GM19238 (cell line): ENCODE data around the gene SLC1A1.

ENCODE experiments used
- DNase-seq: peaks from one replicate; pipeline ENCODE4 v3.0.0; 2011; ENCODE audit warnings: low spot score; ENCODE audit not compliant: insufficient read length

Gene SLC1A1

DNA sequence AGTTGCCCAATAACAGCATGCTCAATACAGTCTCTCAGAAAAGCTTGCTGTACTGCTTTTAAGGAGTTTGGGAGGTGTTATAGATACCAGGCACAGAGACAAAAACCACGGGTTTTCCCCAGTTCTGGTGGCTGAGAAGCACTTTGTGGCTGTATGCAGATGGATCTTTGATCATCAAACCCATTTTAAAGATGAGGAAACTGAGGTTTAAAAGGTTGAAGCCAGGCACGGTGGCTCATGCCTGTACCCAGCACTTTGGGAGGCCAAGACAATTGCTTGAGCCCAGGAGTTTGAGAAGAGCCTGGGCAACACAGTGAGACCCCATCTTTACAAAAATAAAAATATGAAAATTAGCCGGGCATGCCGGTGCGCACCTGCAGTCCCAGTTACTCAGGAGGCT is 125.5 kb downstream of the SLC1A1 start:
- no peak for DNase-seq

DNA sequence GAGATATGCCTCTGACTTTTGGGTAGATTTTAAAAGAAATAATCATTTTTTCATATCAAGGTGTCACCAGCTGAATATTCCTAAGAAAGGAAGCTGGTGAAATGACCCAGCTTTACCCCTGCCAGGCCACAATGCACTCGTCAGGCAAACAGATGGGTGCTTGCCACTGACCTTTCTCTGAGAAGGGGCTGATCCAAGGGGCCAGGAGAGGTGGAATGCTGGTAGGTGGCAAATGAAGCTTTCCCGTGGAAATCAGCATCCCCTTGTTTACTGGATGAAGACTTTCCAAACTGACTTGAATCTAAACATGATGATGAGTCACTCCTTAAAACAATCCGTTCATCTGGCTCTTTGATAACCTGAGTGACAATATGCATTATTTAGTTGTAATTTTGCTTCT is 127.5 kb downstream of the SLC1A1 start:
- DNase-seq = no peak

DNA sequence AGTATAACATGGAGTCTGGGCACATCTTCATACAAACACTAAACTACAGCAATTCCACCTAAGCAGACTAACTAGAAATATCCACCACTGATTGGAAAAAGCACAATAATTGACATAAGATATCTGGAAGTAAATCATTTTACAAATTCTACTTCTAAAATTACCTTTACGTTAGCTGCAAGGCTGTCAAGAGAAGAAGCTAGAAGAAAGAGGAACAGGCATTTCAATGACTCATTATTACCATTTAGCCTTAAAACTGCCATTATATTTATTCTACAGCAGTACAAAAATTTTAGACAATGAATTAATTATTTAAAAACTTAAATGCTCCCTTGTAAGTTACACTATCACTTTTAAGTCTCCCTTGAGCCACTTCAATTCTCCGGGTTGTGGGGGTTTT is 128.4 kb downstream of the SLC1A1 start:
- no peak for DNase-seq

DNA sequence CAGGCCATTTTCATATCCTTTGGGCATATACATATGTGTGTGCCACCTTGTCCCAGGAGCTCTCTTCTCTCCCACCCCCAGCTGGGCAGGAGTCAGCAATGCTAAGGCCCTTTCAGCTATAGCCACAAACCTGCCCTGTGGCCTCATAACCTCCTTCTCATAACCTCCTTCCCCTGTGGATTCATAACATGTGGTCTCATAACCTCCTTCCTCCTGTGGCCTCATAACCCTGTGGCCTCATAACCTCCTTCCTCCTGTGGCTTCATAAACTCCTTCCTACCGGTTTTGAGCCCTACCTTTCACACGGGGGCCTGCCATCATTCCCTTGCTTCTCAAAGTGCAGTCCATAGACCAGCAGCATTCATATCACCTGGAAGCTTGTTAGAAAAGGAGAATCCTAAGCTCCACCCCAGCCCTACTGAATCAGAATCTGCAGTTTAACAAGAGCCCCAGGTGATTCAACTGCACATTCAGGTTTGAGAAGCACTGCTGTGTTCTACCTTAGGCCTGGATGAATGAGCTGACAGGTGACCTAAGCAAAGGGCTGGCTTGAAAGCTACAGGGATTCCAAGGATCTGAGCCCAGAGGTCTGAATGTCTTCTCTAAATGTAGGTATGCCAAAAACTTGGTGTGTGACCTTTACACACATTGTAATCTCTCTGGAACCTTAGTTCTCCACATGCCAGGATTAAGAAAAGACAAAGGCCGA is 129.9 kb downstream of the SLC1A1 start:
- DNase-seq = no peak

DNA sequence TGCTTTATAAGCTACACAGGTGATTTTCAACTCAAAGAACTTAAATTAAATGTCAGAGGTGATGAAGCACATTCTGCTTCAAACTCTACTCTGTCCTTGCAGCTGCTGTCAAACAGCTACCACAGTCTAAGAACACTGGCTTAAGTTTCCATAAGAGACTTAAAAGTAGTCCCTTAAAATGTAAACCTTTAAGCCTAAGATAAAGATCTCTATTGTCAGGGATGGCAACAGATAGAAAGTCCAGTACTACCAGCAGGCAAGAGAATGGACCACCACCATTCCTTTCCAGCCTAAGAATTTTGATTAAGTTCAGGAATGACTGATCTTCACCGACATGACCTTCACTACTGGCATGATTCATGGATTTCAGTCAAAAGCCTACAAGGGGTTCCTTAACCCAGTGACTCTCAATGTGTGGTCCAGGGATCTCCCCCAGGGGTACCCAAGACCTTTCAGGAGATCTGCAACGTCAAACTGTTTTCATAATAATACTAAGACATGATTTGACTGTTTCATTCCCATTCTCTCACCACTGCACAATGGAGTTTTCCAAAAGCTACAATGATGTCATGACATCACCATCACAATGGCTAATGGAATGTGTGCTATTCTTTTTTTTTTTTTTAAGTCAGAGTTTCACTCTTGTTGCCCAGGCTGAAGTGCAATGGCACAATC is 130.8 kb downstream of the SLC1A1 start:
- no peak for DNase-seq

DNA sequence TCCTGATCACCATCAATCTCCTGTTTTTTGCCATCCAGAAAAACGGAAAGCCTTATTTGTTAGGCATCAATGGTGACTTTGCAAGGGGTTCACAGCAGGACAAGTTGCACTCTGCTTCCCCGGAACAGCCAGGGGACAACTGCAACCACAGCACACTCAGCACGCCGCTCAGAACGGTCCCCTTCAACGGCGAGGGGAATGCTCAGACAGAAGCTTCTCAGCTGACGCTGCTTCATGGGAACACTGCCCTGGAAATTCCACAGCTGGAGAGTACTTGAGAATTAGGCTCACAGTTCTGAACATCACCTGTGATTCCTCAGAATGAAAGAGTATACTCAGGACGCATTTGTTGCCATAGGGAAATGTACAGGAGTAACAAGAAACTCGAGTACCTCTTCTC is 131.7 kb downstream of the SLC1A1 start:
- no peak for DNase-seq

DNA sequence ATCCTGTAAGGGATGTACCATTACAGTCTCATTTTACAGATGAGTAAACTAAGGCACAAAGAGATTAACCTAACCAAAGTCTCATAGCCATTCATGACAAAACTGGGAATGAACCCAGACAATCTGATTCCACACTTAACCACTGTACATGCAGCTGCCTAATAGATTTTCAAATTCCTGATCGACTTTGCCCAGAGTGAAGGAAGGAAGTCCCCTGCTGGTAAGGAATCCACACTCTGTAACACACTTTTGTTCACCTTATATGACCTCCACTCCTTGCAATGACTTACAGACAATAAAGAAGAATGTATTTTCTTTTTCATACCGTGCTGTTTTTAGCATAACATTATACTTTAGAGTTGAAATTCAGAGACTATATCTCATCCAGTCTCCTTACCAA is 140.6 kb downstream of the SLC1A1 start:
- DNase-seq = no peak
